Heart left ventricle (tissue), 16 donors: ENCODE measurements around the gene MAPKAP1. TPM values are rescaled to one million over a fixed set of nuclear protein-coding genes. Genes with fewer than 3 reads are reported as not detected.

Source experiments
- ATAC-seq, 4 donors: fragments of 200-7000 bp; cut with Tn5 transposase; one replicate each; pipeline ENCODE4 v1.9.1; 2020 to 2022; ENCODE audit warnings: moderate library complexity in 4 of 4, mild to moderate bottlenecking in 3 of 4, moderate number of reproducible peaks in 1 of 4
- DNase-seq, 5 donors: peaks; one replicate each; pipeline ENCODE4 v3.0.0-alpha.2; 2020
- H3K27ac ChIP-seq, 12 donors: fragments of 200-600 bp; sonication (generic) in 4 of 12; one replicate each; pipeline versions ENCODE4 v1.5.0 to v1.8.0; 2016 to 2022; ENCODE audit warnings: mild to moderate bottlenecking in 2 of 12
- H3K27me3 ChIP-seq, 9 donors: fragments of 200-600 bp; sonication (generic) in 2 of 9; one replicate each; pipeline versions ENCODE4 v1.5.1 to v1.8.0; 2016 to 2022; ENCODE audit warnings: mild to moderate bottlenecking in 3 of 9
- H3K36me3 ChIP-seq, 9 donors: fragments of 200-600 bp; sonication (generic) in 2 of 9; one replicate each; pipeline versions ENCODE4 v1.5.0 to v1.8.0; 2018 to 2022; ENCODE audit warnings: mild to moderate bottlenecking in 2 of 9
- H3K4me1 ChIP-seq, 12 donors: fragments of 200-600 bp; sonication (generic) in 4 of 12; one replicate each; pipeline versions ENCODE4 v1.5.0 to v1.8.0; 2016 to 2022; ENCODE audit warnings: mild to moderate bottlenecking in 3 of 12
- H3K4me3 ChIP-seq, 12 donors: fragments of 200-600 bp; sonication (generic) in 4 of 12; one replicate each; pipeline versions ENCODE4 v1.5.0 to v1.8.0; 2017 to 2022; ENCODE audit warnings: mild to moderate bottlenecking in 9 of 12, moderate library complexity in 4 of 12
- H3K9me3 ChIP-seq, 12 donors: fragments of 200-600 bp; sonication (generic) in 4 of 12; one replicate each; pipeline versions ENCODE4 v1.5.0 to v1.8.0; 2016 to 2022; ENCODE audit warnings: mild to moderate bottlenecking in 1 of 12
- POLR2A ChIP-seq, 2 donors: fragments of 450-650 bp; IDR thresholded peaks; one replicate each; pipeline ENCODE4 v1.6.1; 2017; ENCODE audit warnings: antibody characterized with exemption in 2 of 2, mild to moderate bottlenecking in 2 of 2, moderate library complexity in 2 of 2
- WGBS, 4 donors: extraction: QIAGEN DNeasy Blood & Tissue Kit in 2 of 4; methylation state at CpG; one replicate each; pipeline versions ENCODE4 v1.1.5 to v1.1.7; 2013 to 2018; 5-methylcytosine and 5-hydroxymethylcytosine counted together
- intact Hi-C, 10 donors: fragments of 100-400 bp; cut with DNase I; formaldehyde crosslinking; loops; one replicate each; pipeline versions ENCODE4 v1.11.1 to v1.14.2; 2022
- polyA plus RNA-seq, 2 donors: library from polyadenylated mRNA; stranded (reverse); fragments of 200-250 nt; gene quantifications; one replicate each; pipeline ENCODE4 v1.2.3, GENCODE V29; 2013
- total RNA-seq, 9 donors: library from RNA; depleted of rRNA in 2 of 9; stranded (reverse); fragments of >200 nt in 2 of 9; fragmentation: NEBNext Ultra II Directional in 3 of 9; extraction: Animal tissue kit (Norgen Biotek cat#: 25700) in 3 of 9; gene quantifications; one replicate each; pipeline versions ENCODE4 v1.1.0 to v1.2.4, GENCODE V29; 2016 to 2023
- TF ChIP-seq, protein P1 (sequence below), 12 donors: fragments of 200-600 bp; sonication (generic) in 4 of 12; IDR thresholded peaks; one replicate each; pipeline versions ENCODE4 v1.5.0 to v1.8.0; 2018 to 2022; ENCODE audit warnings: antibody characterized with exemption in 12 of 12, mild to moderate bottlenecking in 5 of 12
- donor health status: ischemic (EF 13 %, LVEDD 7.1; RV severe dilation, severe dysfunction).
- donor health status: healthy with polysubstance abuse.
- donor health status: DM: no; HTN: yes; CAD: no.
- donor health status: DM: no; HTN: no; CAD: no.
- donor health status: ischemic (EF 25% LVEDD 6.9; RV normal size, moderate dysfunction).
- donor health status: ischemic (EF 25% LVEDD 5.7; RV mildly dilated, moderate dysfunction).
- donor health status: healthy.
- donor health status: DM: yes; HTN: yes; CAD: no.
- donor health status: ischemic (EF 35%, LVEDD 5.7; RV mildly dilated, moderate dysfunction).
- donor health status: nonischemic (EF 11% LVEDD 7.7; RV severe dilation, severe dysfunction).
- donor health status: DM: yes; HTN: yes; CAD: no.
- donor health status: PGD.
- donor health status: ischemic (EF 29% LVEDD 5.4; RV normal size, mild dysfunction).
- donor health status: nonischemic (EF 23%, LVEDD 6.1; RV moderate dilation, normal function).

MAPKAP1 gene
- total and polyA plus RNA-seq, 11 donors = 76.2 to 145 (median 124) TPM

DNA sequence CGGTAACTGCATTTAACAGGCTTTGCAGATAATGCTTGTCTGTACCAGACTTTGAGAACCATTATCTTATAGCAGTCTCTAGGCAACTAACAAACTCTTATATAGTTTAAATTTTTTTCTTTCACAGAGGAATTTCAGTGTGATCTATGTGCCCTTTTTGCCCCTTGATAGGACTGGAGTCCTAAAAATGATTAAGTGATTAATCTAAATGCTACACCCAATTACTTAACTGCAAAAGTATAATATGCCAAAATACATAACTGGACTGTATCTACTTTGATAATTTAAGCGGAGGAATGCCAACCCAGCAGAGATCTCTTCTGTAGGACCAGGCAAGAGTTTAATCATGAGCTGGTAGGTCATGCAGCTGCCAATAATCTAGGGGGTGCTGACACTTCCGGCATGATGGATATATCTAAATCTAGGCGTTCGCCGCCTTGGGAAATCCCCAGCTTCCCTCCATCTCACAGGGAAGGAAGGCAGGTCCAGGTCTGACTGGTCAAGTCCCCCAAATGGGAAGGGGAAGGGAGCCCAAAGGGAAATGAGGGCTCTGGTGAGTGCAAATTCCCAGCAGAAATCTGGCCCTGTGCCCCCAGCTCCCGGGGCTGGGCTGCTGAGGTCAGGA is 239.8 kb downstream of the MAPKAP1 start:
- TF ChIP-seq, protein P1, sequence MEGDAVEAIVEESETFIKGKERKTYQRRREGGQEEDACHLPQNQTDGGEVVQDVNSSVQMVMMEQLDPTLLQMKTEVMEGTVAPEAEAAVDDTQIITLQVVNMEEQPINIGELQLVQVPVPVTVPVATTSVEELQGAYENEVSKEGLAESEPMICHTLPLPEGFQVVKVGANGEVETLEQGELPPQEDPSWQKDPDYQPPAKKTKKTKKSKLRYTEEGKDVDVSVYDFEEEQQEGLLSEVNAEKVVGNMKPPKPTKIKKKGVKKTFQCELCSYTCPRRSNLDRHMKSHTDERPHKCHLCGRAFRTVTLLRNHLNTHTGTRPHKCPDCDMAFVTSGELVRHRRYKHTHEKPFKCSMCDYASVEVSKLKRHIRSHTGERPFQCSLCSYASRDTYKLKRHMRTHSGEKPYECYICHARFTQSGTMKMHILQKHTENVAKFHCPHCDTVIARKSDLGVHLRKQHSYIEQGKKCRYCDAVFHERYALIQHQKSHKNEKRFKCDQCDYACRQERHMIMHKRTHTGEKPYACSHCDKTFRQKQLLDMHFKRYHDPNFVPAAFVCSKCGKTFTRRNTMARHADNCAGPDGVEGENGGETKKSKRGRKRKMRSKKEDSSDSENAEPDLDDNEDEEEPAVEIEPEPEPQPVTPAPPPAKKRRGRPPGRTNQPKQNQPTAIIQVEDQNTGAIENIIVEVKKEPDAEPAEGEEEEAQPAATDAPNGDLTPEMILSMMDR (IDR thresholded peaks at IDR 0.05) = no peak
- no peak for TF ChIP-seq POLR2A (IDR thresholded peaks at IDR 0.05)
- peaks cover 0 to 24% (median 0%) of the 10 kb centered on the region in 9 donors for H3K36me3 ChIP-seq
- peak overlapping the region in 3 of 12 donors; percentile 3 to 41 (median 14) for H3K27ac ChIP-seq
- H3K9me3 ChIP-seq = no peaks in the 10 kb centered on the region
- 29 to 39% (median 30%) methylated on average over 4 to 7 of the region's 7 CpGs for WGBS, 4 donors
- intact Hi-C loops = loop anchor here in 2 of 10 donors (5.0 to 10.0 kb wide), 2 partner anchors 35 to 62 kb away; no protein-coding TSS in a partner anchor
- no peak overlapping the region for H3K4me3 ChIP-seq
- DNase-seq (no peak), ATAC-seq (peak in 3 of 4 donors; percentile 9 to 45 (median 9))
- peaks cover 0 to 35% (median 11%) of the 10 kb centered on the region in 12 donors for H3K4me1 ChIP-seq
- no peaks in the 10 kb centered on the region for H3K27me3 ChIP-seq

DNA sequence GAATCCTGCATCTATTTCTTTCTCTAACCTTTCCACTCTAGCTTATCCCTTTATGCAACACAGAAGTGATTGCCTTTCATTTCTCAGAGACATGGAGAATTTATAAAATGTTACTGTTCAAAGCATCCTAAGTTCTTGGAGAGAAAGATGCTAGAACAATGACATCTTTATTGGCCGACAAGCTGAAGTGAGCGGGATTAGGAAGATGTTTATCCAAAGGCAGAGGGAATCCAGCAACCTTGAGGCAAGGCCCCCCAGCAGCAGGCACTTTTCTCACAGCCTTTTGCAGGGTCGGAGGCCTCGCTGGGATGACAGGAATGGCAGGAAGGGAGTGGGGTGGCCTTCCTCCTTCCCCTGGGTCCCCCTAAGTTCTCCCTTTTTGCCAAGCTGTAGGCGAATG is 240.6 kb downstream of the MAPKAP1 start:
- no peaks in the 10 kb centered on the region for H3K9me3 ChIP-seq
- TF ChIP-seq, protein P1 (IDR thresholded peaks at IDR 0.05) = no peak
- TF ChIP-seq POLR2A (IDR thresholded peaks at IDR 0.05) = no peak
- H3K27ac ChIP-seq = no peak overlapping the region
- ATAC-seq (no peak), DNase-seq (no peak)
- H3K27me3 ChIP-seq = no peaks in the 10 kb centered on the region
- H3K4me3 ChIP-seq = no peak overlapping the region
- H3K36me3 ChIP-seq = peaks cover 0 to 28% (median 0%) of the 10 kb centered on the region in 9 donors
- WGBS, 4 donors = 77 to 86% (median 80%) methylated on average over 5 of the region's 5 CpGs
- intact Hi-C loops = loop anchor here in 2 of 10 donors (5.0 to 10.0 kb wide), 2 partner anchors 34 to 62 kb away; no protein-coding TSS in a partner anchor
- H3K4me1 ChIP-seq = peaks cover 0 to 27% (median 10%) of the 10 kb centered on the region in 12 donors

DNA sequence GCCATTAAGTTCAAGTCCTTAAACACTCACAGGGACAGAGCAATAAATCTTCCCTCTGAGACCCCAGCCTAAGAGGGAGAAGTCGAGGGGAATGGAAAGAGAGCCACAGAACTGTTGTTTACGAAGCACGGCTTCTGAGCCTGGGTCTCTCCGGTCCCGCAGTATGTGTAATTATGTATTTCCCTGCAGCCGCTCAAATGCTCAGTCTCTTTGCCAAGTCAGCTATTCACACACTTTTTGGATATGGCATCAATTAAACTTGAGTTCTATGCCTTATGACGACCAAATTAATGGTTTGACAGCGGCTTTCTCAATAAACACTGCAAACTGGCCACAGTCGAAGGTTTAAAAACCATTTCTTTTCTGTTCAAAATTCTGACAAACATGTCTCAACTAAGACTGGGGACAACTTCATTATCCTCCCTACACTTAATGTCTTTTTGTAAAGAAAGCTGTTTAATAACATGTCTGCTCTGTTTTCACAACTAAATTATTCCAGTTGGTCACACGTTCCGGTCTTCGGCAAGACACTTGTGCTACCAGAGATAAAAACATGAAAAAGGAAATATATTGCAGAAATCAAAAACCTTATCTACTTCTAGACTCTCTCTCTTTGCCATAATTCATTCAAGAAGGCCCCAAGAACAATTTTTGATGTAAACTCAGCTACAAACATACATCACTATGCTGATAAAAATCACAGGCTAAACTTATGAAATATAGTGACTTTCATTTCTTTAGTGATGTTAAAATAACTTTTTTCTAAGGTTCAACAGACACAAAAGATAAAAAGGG is 242.2 kb downstream of the MAPKAP1 start:
- peaks cover 0 to 24% (median 9%) of the 10 kb centered on the region in 12 donors for H3K4me1 ChIP-seq
- ATAC-seq (no peak), DNase-seq (no peak)
- 87 to 94% (median 90%) methylated on average over 12 of the region's 12 CpGs for whole genome bisulfite sequencing, 4 donors
- peaks cover 0 to 32% (median 0%) of the 10 kb centered on the region in 9 donors for H3K36me3 ChIP-seq
- H3K27ac ChIP-seq = no peak overlapping the region
- intact Hi-C loops = loop anchor here in 2 of 10 donors (5.0 to 10.0 kb wide), 2 partner anchors 32 to 60 kb away; no protein-coding TSS in a partner anchor
- TF ChIP-seq, protein P1 (IDR thresholded peaks at IDR 0.05) = no peak
- TF ChIP-seq POLR2A (IDR thresholded peaks at IDR 0.05) = no peak
- no peaks in the 10 kb centered on the region for H3K9me3 ChIP-seq
- no peak overlapping the region for H3K4me3 ChIP-seq
- H3K27me3 ChIP-seq = no peaks in the 10 kb centered on the region

DNA sequence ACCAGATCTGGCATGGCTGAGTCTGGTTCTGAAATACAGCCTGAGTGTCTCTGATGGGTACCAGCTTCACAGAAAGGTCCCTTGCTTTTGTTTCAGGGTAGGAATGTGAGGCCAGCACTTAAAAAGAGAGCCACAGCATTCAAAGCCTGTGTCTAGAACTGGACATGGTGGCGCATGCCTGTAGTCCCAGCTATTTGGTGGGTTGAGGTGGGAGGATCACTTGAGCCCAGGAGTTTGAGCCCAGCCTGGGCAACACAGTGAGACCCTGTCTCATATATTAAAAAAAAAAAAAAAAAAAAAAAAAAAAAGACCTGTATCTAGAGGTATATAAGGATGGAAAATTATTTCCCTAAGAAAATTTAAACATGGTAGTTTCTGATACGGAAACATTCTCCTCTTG is 243.1 kb downstream of the MAPKAP1 start:
- no peak for ATAC-seq
- Histone ChIP-seq H3K4me1 (peaks cover 0 to 24% (median 9%) of the 10 kb centered on the region in 12 donors), H3K36me3 (peaks cover 0 to 32% (median 0%) of the 10 kb centered on the region in 9 donors), H3K9me3 (no peaks in the 10 kb centered on the region), H3K27me3 (no peaks in the 10 kb centered on the region), H3K27ac (no peak overlapping the region), H3K4me3 (no peak overlapping the region)
- WGBS, 4 donors = 98 to 99% (median 99%) methylated on average over 2 of the region's 2 CpGs
- TF ChIP-seq POLR2A (IDR thresholded peaks at IDR 0.05) = no peak
- TF ChIP-seq, protein P1 (IDR thresholded peaks at IDR 0.05) = no peak
- intact Hi-C loops = loop anchor here in 1 of 10 donors (10.0 kb wide), 1 partner anchor 59 kb away; no protein-coding TSS in a partner anchor
- no peak for DNase-seq
